ENCODE data around the gene TRIO.

DNA sequence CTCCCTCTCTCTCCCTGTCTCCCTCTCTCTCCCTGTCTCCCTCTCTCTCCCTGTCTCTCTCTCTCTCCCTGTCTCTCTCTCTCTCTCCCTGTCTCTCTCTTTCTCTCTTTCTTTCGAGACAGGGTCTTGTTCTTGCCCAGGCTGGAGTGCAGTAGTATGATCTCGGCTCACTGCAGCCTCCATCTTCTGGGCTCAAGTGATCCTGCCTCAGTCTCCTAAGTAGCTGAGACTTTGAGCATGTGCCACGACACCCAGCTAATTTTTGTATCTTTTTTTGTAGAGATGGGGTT, 14.3 kb downstream of the TRIO start:
- TF ChIP-seq EZH2phosphoT487 (IDR thresholded peaks at IDR 0.05; ENCODE audit: borderline replicate concordance), result no peak
- TF ChIP-seq, protein P1, sequence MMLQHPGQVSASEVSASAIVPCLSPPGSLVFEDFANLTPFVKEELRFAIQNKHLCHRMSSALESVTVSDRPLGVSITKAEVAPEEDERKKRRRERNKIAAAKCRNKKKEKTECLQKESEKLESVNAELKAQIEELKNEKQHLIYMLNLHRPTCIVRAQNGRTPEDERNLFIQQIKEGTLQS (IDR thresholded peaks at IDR 0.05), result no peak
- no peak for TF ChIP-seq CTCF (IDR thresholded peaks at IDR 0.05 in 2 of 3, conservative IDR thresholded peaks at IDR 0.05 in 1 of 3; ENCODE audit: borderline replicate concordance in 1 of 3, insufficient read depth in 1 of 3, low read depth in 2 of 3, low read length in 2 of 3)
- TF ChIP-seq POLR2AphosphoS5 (IDR thresholded peaks at IDR 0.05; ENCODE audit: low read depth, low read length), result no peak
- no peak for TF ChIP-seq POLR2A (IDR thresholded peaks at IDR 0.05; ENCODE audit: borderline replicate concordance, extremely low read depth, insufficient read depth, insufficient read length)
- TF ChIP-seq, protein P2, sequence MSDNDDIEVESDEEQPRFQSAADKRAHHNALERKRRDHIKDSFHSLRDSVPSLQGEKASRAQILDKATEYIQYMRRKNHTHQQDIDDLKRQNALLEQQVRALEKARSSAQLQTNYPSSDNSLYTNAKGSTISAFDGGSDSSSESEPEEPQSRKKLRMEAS (IDR thresholded peaks at IDR 0.05), result no peak
- no peak for TF ChIP-seq CEBPB (IDR thresholded peaks at IDR 0.05; ENCODE audit: low read depth)
- no peak for TF ChIP-seq REST (IDR thresholded peaks at IDR 0.05; ENCODE audit: low read depth)
- no peak for TF ChIP-seq RAD21 (IDR thresholded peaks at IDR 0.05; ENCODE audit: low read depth)
- no peak for TF ChIP-seq EZH2 (IDR thresholded peaks at IDR 0.05)
- no peak for TF ChIP-seq SIN3A (IDR thresholded peaks at IDR 0.05; ENCODE audit: low read depth)
- TF ChIP-seq TCF7L2 (IDR thresholded peaks at IDR 0.05; ENCODE audit: borderline replicate concordance, extremely low read depth, insufficient read depth, insufficient read length), result no peak
- TF ChIP-seq EGR1 (IDR thresholded peaks at IDR 0.05; ENCODE audit: low read depth), result no peak
- no peak for TF ChIP-seq ZNF274 (IDR thresholded peaks at IDR 0.05; ENCODE audit: low read depth, low read length)

Measured in HCT116 (cell line).